SU-DHL-6 (cell line): Measurements from ENCODE around the gene LHPP.

Experiments
- H2AFZ ChIP-seq: fragments of 200-600 bp; sonication (generic); 2 replicates; pipeline ENCODE4 v1.6.1; 2014; ENCODE audit warnings: low read depth, mild to moderate bottlenecking, moderate library complexity, mixed read lengths, antibody characterized with exemption, low read length; ENCODE audit not compliant: severe bottlenecking
- H3F3A ChIP-seq: fragments of 200-600 bp; shearing (Covaris generic); 2 replicates; pipeline ENCODE4 v1.6.0; 2016; ENCODE audit warnings: antibody characterized with exemption, mild to moderate bottlenecking; ENCODE audit not compliant: insufficient read depth
- H3K27ac ChIP-seq: fragments of 200-600 bp; sonication (generic); 2 replicates; pipeline ENCODE4 v1.5.1; 2016; ENCODE audit warnings: low read depth, mild to moderate bottlenecking, low read length, moderate library complexity, mixed read lengths
- H3K27me3 ChIP-seq: fragments of 200-600 bp; sonication (generic), shearing (Covaris generic); 2 replicates; pipeline ENCODE4 v1.6.0; 2014; ENCODE audit warnings: mild to moderate bottlenecking, low read length
- H3K36me3 ChIP-seq: fragments of 200-600 bp; sonication (generic); 2 replicates; pipeline ENCODE4 v1.6.1; 2014; ENCODE audit warnings: mild to moderate bottlenecking, low read length, mixed read lengths
- H3K4me2 ChIP-seq: fragments of 300-600, 200-600 bp; shearing (Covaris generic), sonication (generic); 2 replicates; pipeline ENCODE4 v1.6.0; 2014; ENCODE audit warnings: low read length, low read depth, mild to moderate bottlenecking; ENCODE audit not compliant: poor library complexity, severe bottlenecking
- H3K4me3 ChIP-seq: fragments of 200-600 bp; sonication (generic); 2 replicates; pipeline ENCODE4 v1.5.1; 2014; ENCODE audit warnings: antibody characterized with exemption, low read length, mild to moderate bottlenecking, mixed read lengths; ENCODE audit not compliant: insufficient read depth, poor library complexity, severe bottlenecking
- H3K79me2 ChIP-seq: fragments of 200-600 bp; sonication (generic); 2 replicates; pipeline ENCODE4 v1.6.1; 2014; ENCODE audit warnings: mild to moderate bottlenecking, low read length, moderate library complexity; ENCODE audit not compliant: insufficient read depth
- H3K9ac ChIP-seq: fragments of 200-600 bp; sonication (generic); 2 replicates; pipeline ENCODE4 v1.7.0; 2014; ENCODE audit warnings: mild to moderate bottlenecking, low read length
- H3K9me2 ChIP-seq: fragments of 200-600 bp; sonication (generic); replicated peaks from 2 replicates; pipeline ENCODE4 v1.6.1; 2014; ENCODE audit warnings: low read length; ENCODE audit not compliant: insufficient read depth
- H3K9me3 ChIP-seq: fragments of 200-600 bp; sonication (generic); 2 replicates; pipeline ENCODE4 v1.6.1; 2014; ENCODE audit warnings: low read length, mixed read lengths; ENCODE audit not compliant: insufficient read depth
- H4K20me1 ChIP-seq: fragments of 200-600 bp; sonication (generic); 2 replicates; pipeline ENCODE4 v1.6.1; 2014; ENCODE audit warnings: low read depth, mild to moderate bottlenecking, antibody characterized with exemption, low read length, moderate library complexity, mixed read lengths
- EZH2phosphoT487 ChIP-seq: fragments of 200-600 bp; sonication (generic), shearing (Covaris generic); conservative IDR thresholded peaks from 2 replicates; pipeline ENCODE4 v1.6.1; 2018; ENCODE audit warnings: mild to moderate bottlenecking, antibody characterized with exemption, low read length, moderate library complexity, mixed read lengths
- TF ChIP-seq, protein P1 (sequence below): fragments of 200-600 bp; sonication (generic); IDR thresholded peaks from one replicate; pipeline ENCODE4 v1.5.1; 2017; ENCODE audit warnings: antibody characterized with exemption, mild to moderate bottlenecking, low read length, moderate library complexity; ENCODE audit not compliant: insufficient read depth, poor library complexity, severe bottlenecking

LHPP gene

DNA sequence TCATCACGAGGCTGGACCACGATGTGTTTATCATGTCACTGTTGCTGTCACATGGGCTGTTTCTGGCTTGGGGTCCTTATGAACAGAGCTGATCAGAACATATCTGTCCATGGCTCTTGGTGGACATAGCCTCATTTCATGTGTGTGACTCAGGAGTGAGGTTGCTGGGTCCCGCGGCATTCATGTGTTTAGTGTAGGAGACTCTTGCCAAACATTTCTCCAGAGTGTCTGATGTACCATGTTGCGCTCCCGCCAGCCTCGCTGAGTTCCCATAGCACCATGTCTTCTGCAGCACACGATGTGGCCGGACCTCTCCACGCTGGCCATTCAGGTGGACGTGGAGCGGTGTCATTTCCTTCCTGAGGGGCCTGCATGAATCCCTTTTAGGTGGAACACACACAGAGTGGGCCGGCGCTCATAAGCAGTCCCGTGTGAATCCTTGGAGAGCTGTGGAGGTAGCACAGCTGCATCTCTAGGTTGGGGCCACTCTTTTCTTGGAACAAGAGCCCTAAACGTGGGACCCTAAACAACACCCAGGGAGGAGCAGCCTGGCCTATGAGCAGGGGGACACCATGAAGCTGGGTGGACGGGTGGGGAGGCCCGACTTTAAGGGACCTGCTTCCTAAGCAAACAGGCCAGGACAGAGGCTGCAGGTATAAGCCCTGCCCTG lies 134.6 kb downstream of the LHPP start:
- Histone ChIP-seq H3K79me2 (no peaks in the 10 kb centered on the region), H3K9me3 (no peaks in the 10 kb centered on the region), H2AFZ (no peak overlapping the region), H3F3A (peaks cover 34% of the 10 kb centered on the region), H3K27ac (peak overlapping the region; percentile 99), H3K9me2 (no peaks in the 10 kb centered on the region), H4K20me1 (no peaks in the 10 kb centered on the region), H3K4me3 (no peak overlapping the region), H3K4me2 (no peak overlapping the region), H3K36me3 (no peaks in the 10 kb centered on the region), H3K9ac (0 out of 2 replicates have a peak overlapping the region, but pooled peaks have one; percentile 87), H3K27me3 (no peaks in the 10 kb centered on the region)
- no peak for TF ChIP-seq EZH2phosphoT487
- TF ChIP-seq, protein P1, sequence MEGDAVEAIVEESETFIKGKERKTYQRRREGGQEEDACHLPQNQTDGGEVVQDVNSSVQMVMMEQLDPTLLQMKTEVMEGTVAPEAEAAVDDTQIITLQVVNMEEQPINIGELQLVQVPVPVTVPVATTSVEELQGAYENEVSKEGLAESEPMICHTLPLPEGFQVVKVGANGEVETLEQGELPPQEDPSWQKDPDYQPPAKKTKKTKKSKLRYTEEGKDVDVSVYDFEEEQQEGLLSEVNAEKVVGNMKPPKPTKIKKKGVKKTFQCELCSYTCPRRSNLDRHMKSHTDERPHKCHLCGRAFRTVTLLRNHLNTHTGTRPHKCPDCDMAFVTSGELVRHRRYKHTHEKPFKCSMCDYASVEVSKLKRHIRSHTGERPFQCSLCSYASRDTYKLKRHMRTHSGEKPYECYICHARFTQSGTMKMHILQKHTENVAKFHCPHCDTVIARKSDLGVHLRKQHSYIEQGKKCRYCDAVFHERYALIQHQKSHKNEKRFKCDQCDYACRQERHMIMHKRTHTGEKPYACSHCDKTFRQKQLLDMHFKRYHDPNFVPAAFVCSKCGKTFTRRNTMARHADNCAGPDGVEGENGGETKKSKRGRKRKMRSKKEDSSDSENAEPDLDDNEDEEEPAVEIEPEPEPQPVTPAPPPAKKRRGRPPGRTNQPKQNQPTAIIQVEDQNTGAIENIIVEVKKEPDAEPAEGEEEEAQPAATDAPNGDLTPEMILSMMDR, result no peak

DNA sequence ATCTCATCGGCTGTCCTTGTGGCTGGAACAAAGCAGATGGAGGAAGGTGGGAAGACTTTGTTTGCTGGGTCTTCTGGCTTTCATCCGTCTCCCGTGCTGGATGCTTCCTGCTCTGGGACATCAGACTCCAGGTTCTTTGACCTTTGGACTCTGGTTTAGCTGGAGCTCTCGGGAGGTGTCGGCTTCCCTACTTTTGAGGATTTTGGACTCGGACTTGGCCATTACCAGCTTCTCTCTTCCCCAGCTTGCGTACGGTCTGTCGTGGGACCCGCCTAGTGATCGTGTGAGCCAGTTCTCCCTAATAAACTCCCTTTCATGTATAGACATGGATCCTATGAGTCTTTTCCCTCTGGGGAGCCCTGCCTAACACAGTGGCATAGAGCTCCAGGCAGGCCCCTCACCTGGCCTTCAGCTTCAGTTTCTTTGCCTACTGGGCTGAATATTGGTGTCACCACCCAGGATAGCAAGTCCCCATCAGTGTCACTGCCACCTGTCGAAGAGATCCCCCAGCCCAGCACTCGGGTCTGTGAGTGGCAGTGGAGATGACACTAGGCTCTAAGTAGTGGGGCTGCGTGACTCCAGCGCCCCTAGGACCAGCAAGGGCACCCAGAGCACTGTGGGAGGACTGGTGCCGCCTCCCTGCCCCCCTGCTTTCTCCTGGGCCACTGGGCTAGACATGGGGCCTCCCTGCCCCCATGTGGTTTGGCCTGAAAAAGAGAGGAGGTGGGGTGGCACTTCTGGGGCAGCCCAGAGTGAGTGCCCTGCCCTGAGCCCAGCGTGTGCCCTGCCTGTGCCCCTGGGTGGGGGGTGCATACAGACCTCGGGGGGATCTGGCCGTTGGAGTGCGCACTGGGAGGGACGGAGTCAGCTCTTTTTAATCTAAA lies 135.6 kb downstream of the LHPP start:
- Histone ChIP-seq H4K20me1 (no peaks in the 10 kb centered on the region), H3K27me3 (no peaks in the 10 kb centered on the region), H3K27ac (peak overlapping the region; percentile 99), H3K36me3 (no peaks in the 10 kb centered on the region), H3K4me2 (peak overlapping the region; percentile 50), H3K79me2 (no peaks in the 10 kb centered on the region), H2AFZ (no peak overlapping the region), H3F3A (peaks cover 40% of the 10 kb centered on the region), H3K4me3 (no peak overlapping the region), H3K9me2 (no peaks in the 10 kb centered on the region), H3K9ac (peak overlapping the region; percentile 87), H3K9me3 (no peaks in the 10 kb centered on the region)
- TF ChIP-seq, protein P1, result peak; percentile 32
- TF ChIP-seq EZH2phosphoT487, result no peak

DNA sequence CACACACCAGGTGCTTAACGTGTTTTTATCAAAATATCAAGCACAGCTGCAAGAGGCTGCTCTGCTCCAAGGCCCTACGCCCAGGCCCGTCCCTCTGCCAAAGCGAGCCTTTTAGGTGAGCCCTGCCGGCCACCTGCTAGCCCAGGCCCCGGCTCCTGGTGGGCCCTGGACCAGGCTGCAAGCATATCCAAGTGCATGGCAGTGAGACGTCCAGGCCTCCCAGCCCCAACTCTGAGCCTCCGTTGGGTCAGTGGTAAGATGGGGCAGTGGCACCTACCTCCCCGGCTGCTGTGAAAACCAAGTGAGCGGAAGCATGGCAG lies 136.2 kb downstream of the LHPP start:
- Histone ChIP-seq H2AFZ (no peak overlapping the region), H3K4me2 (peak overlapping the region; percentile 50), H3K9ac (peak overlapping the region; percentile 87), H3K4me3 (no peak overlapping the region), H3K27ac (peak overlapping the region; percentile 99), H3K36me3 (no peaks in the 10 kb centered on the region), H3K9me2 (no peaks in the 10 kb centered on the region), H3K27me3 (no peaks in the 10 kb centered on the region), H3K79me2 (no peaks in the 10 kb centered on the region), H4K20me1 (no peaks in the 10 kb centered on the region), H3F3A (peaks cover 46% of the 10 kb centered on the region), H3K9me3 (no peaks in the 10 kb centered on the region)
- TF ChIP-seq EZH2phosphoT487, result no peak
- TF ChIP-seq, protein P1, result no peak
